ENCODE data around the gene CHRNA4.
"Not testable (repeated sequence)": the region's sequence is repeated elsewhere in the genome, so short reads cannot be mapped to it uniquely, and the experiment has no call there.

Gene CHRNA4

GRCh38 chr20:63312690-63313348, 48.3 kb downstream of the CHRNA4 start:
- Mint-ChIP-seq H3K4me1 (no peaks in the 10 kb centered on the region), H3K9me3 (no peaks in the 10 kb centered on the region), H3K4me3 (no peak overlapping the region), H3K36me3 (no peaks in the 10 kb centered on the region), H3K27ac (no peak overlapping the region), H3K27me3 (peaks cover 44% of the 10 kb centered on the region)
- peak; percentile 2 for ATAC-seq

- H3K27me3 Mint-ChIP-seq: peaks cover 44% of the 10 kb centered on the region
- H3K9me3 Mint-ChIP-seq: no peaks in the 10 kb centered on the region
- H3K4me1 Mint-ChIP-seq: no peaks in the 10 kb centered on the region
- no peak overlapping the region for H3K27ac Mint-ChIP-seq
- ATAC-seq: no peak
- no peaks in the 10 kb centered on the region for H3K36me3 Mint-ChIP-seq
- H3K4me3 Mint-ChIP-seq: no peak overlapping the region
Measured at GRCh38 chr20:63312273-63312672, 48.9 kb downstream of the CHRNA4 start.

- Mint-ChIP-seq H3K4me3 (no peak overlapping the region), H3K9me3 (no peaks in the 10 kb centered on the region), H3K27me3 (peaks cover 44% of the 10 kb centered on the region), H3K36me3 (no peaks in the 10 kb centered on the region), H3K27ac (no peak overlapping the region), H3K4me1 (no peaks in the 10 kb centered on the region)
- no peak for ATAC-seq
Measured at GRCh38 chr20:63311833-63312243, 49.3 kb downstream of the CHRNA4 start.

- no peaks in the 10 kb centered on the region for H3K4me1 Mint-ChIP-seq
- no peak overlapping the region for H3K4me3 Mint-ChIP-seq
- H3K9me3 Mint-ChIP-seq: no peaks in the 10 kb centered on the region
- no peak overlapping the region for H3K27ac Mint-ChIP-seq
- no peaks in the 10 kb centered on the region for H3K36me3 Mint-ChIP-seq
- no peak for ATAC-seq
- peaks cover 44% of the 10 kb centered on the region for H3K27me3 Mint-ChIP-seq
Measured at GRCh38 chr20:63311186-63311832, 49.8 kb downstream of the CHRNA4 start.

- Mint-ChIP-seq H3K9me3 (no peaks in the 10 kb centered on the region), H3K4me1 (no peaks in the 10 kb centered on the region), H3K36me3 (no peaks in the 10 kb centered on the region), H3K27ac (no peak overlapping the region), H3K4me3 (no peak overlapping the region), H3K27me3 (peaks cover 38% of the 10 kb centered on the region)
- ATAC-seq: no peak
Measured at GRCh38 chr20:63310265-63310991, 50.7 kb downstream of the CHRNA4 start.

GRCh38 chr20:63309261-63310071, 51.7 kb downstream of the CHRNA4 start:
- H3K36me3 Mint-ChIP-seq: no peaks in the 10 kb centered on the region
- no peak for ATAC-seq
- H3K4me3 Mint-ChIP-seq: no peak overlapping the region
- peaks cover 3% of the 10 kb centered on the region for H3K9me3 Mint-ChIP-seq
- H3K27ac Mint-ChIP-seq: no peak overlapping the region
- no peaks in the 10 kb centered on the region for H3K4me1 Mint-ChIP-seq
- H3K27me3 Mint-ChIP-seq: peaks cover 28% of the 10 kb centered on the region

GRCh38 chr20:63308218-63308911, 52.8 kb downstream of the CHRNA4 start:
- Mint-ChIP-seq H3K27me3 (peaks cover 25% of the 10 kb centered on the region), H3K36me3 (no peaks in the 10 kb centered on the region), H3K4me1 (no peaks in the 10 kb centered on the region), H3K4me3 (no peak overlapping the region), H3K27ac (no peak overlapping the region), H3K9me3 (peaks cover 3% of the 10 kb centered on the region)
- no peak for ATAC-seq

- H3K9me3 Mint-ChIP-seq: peaks cover 3% of the 10 kb centered on the region
- no peaks in the 10 kb centered on the region for H3K36me3 Mint-ChIP-seq
- H3K27me3 Mint-ChIP-seq: peaks cover 23% of the 10 kb centered on the region
- H3K4me1 Mint-ChIP-seq: no peaks in the 10 kb centered on the region
- no peak overlapping the region for H3K4me3 Mint-ChIP-seq
- ATAC-seq: no peak
- no peak overlapping the region for H3K27ac Mint-ChIP-seq
Measured at GRCh38 chr20:63307538-63308217, 53.5 kb downstream of the CHRNA4 start.

- no peak overlapping the region for H3K4me3 Mint-ChIP-seq
- no peak overlapping the region for H3K27ac Mint-ChIP-seq
- H3K36me3 Mint-ChIP-seq: no peaks in the 10 kb centered on the region
- H3K4me1 Mint-ChIP-seq: no peaks in the 10 kb centered on the region
- peaks cover 3% of the 10 kb centered on the region for H3K9me3 Mint-ChIP-seq
- no peak for ATAC-seq
- H3K27me3 Mint-ChIP-seq: peaks cover 29% of the 10 kb centered on the region
Measured at GRCh38 chr20:63306673-63307537, 54.2 kb downstream of the CHRNA4 start.

GRCh38 chr20:63305933-63306672, 55.0 kb downstream of the CHRNA4 start:
- not testable (repeated sequence) for H3K4me1 Mint-ChIP-seq, H3K36me3 Mint-ChIP-seq, H3K27ac Mint-ChIP-seq, H3K9me3 Mint-ChIP-seq, H3K4me3 Mint-ChIP-seq, ATAC-seq
- peaks cover 37% of the 10 kb centered on the region for H3K27me3 Mint-ChIP-seq

GRCh38 chr20:63305393-63305792, 55.8 kb downstream of the CHRNA4 start:
- Mint-ChIP-seq H3K4me3 (no peak overlapping the region), H3K27me3 (peaks cover 37% of the 10 kb centered on the region), H3K27ac (no peak overlapping the region), H3K4me1 (no peaks in the 10 kb centered on the region), H3K36me3 (no peaks in the 10 kb centered on the region), H3K9me3 (peaks cover 7% of the 10 kb centered on the region)
- ATAC-seq: no peak

- Mint-ChIP-seq H3K36me3 (no peaks in the 10 kb centered on the region), H3K9me3 (peaks cover 11% of the 10 kb centered on the region), H3K27me3 (peaks cover 45% of the 10 kb centered on the region), H3K4me1 (no peaks in the 10 kb centered on the region), H3K27ac (no peak overlapping the region), H3K4me3 (no peak overlapping the region)
- ATAC-seq: no peak
Measured at GRCh38 chr20:63303095-63303666, 58.0 kb downstream of the CHRNA4 start.

GRCh38 chr20:63301671-63302070, 59.5 kb downstream of the CHRNA4 start:
- H3K27ac Mint-ChIP-seq: no peak overlapping the region
- H3K4me1 Mint-ChIP-seq: no peaks in the 10 kb centered on the region
- H3K9me3 Mint-ChIP-seq: peaks cover 11% of the 10 kb centered on the region
- no peaks in the 10 kb centered on the region for H3K36me3 Mint-ChIP-seq
- peaks cover 59% of the 10 kb centered on the region for H3K27me3 Mint-ChIP-seq
- no peak overlapping the region for H3K4me3 Mint-ChIP-seq
- ATAC-seq: no peak
